Astrocyte (in vitro differentiated cells and primary cell): ENCODE results near the gene SLC45A3. TPM values are rescaled to one million over a fixed set of nuclear protein-coding genes. Genes with fewer than 3 reads are reported as not detected.

Experiments used
- DNase-seq: peaks from one replicate; pipeline ENCODE4 v3.0.0-alpha.2; 2010; ENCODE audit warnings: low read depth
- FAIRE-seq: peaks from 2 replicates; lab custom pipeline; 2011; peaks lifted over from hg19 to GRCh38; lab: Jason Lieb, UNC
- H2AFZ ChIP-seq: 2 replicates; pipeline ENCODE4 v1.6.0; 2012; ENCODE audit warnings: low read depth, low read length, inconsistent platforms
- H3K27ac ChIP-seq: 2 replicates; pipeline ENCODE4 v1.5.1; 2011; ENCODE audit warnings: low read depth, low read length, inconsistent platforms
- H3K27me3 ChIP-seq: 2 replicates; pipeline ENCODE4 v1.6.0; 2011; ENCODE audit warnings: low read length, inconsistent platforms; ENCODE audit not compliant: insufficient read depth
- H3K36me3 ChIP-seq: 2 replicates; pipeline ENCODE4 v1.5.1; 2011; ENCODE audit warnings: low read length, inconsistent platforms; ENCODE audit not compliant: insufficient read depth
- H3K4me1 ChIP-seq: 2 replicates; pipeline ENCODE4 v1.5.1; 2011; ENCODE audit warnings: low read length, inconsistent platforms; ENCODE audit not compliant: insufficient read depth
- H3K4me2 ChIP-seq: 2 replicates; pipeline ENCODE4 v1.6.0; 2012; ENCODE audit warnings: low read length, inconsistent platforms
- H3K4me3 ChIP-seq: 2 replicates; pipeline ENCODE4 v1.5.1; 2011; ENCODE audit warnings: low read depth, mild to moderate bottlenecking, low read length, inconsistent platforms; ENCODE audit not compliant: insufficient read depth
- H3K79me2 ChIP-seq: 2 replicates; pipeline ENCODE4 v1.6.0; 2012; ENCODE audit warnings: mild to moderate bottlenecking, low read length, inconsistent platforms; ENCODE audit not compliant: insufficient read depth
- H3K9ac ChIP-seq: 2 replicates; pipeline ENCODE4 v1.6.0; 2012; ENCODE audit warnings: mild to moderate bottlenecking, low read length, inconsistent platforms
- H3K9me3 ChIP-seq: 2 replicates; pipeline ENCODE4 v1.5.1; 2012; ENCODE audit warnings: low read depth, mild to moderate bottlenecking, low read length, inconsistent platforms; ENCODE audit not compliant: insufficient read depth
- H4K20me1 ChIP-seq: 2 replicates; pipeline ENCODE4 v1.6.0; 2012; ENCODE audit warnings: low read length, inconsistent platforms; ENCODE audit not compliant: insufficient read depth
- H3K27ac Mint-ChIP-seq: one replicate; pipeline ENCODE4 v1.8.0; 2021; ENCODE audit warnings: mild to moderate bottlenecking, mixed read lengths; ENCODE audit not compliant: unreplicated experiment
- H3K27me3 Mint-ChIP-seq: one replicate; pipeline ENCODE4 v1.8.0; 2021; ENCODE audit warnings: low read depth, mixed read lengths; ENCODE audit not compliant: unreplicated experiment
- H3K36me3 Mint-ChIP-seq: one replicate; pipeline ENCODE4 v1.8.0; 2021; ENCODE audit warnings: low read depth, mixed read lengths; ENCODE audit not compliant: unreplicated experiment
- H3K4me1 Mint-ChIP-seq: one replicate; pipeline ENCODE4 v1.8.0; 2021; ENCODE audit warnings: low read depth, mixed read lengths; ENCODE audit not compliant: unreplicated experiment
- H3K4me3 Mint-ChIP-seq: one replicate; pipeline ENCODE4 v1.8.0; 2021; ENCODE audit warnings: mild to moderate bottlenecking, moderate library complexity, mixed read lengths; ENCODE audit not compliant: unreplicated experiment
- H3K9me3 Mint-ChIP-seq: one replicate; pipeline ENCODE4 v1.8.0; 2021; ENCODE audit warnings: mild to moderate bottlenecking, mixed read lengths; ENCODE audit not compliant: unreplicated experiment
- CTCF ChIP-seq: IDR thresholded peaks from 2 replicates; pipeline ENCODE4 v1.5.1; 2011; ENCODE audit warnings: low read depth, mild to moderate bottlenecking, inconsistent platforms, low read length, moderate library complexity; ENCODE audit not compliant: insufficient read depth
- EZH2 ChIP-seq: IDR thresholded peaks from 2 replicates; pipeline ENCODE4 v1.6.1; 2012; ENCODE audit warnings: mild to moderate bottlenecking, low read length, inconsistent platforms; ENCODE audit not compliant: insufficient read depth
- total RNA-seq: library from RNA; stranded (reverse); gene quantifications from 2 replicates; pipeline ENCODE4 v1.2.1, GENCODE V29; 2021

SLC45A3 gene
- total RNA-seq, 1 donor from 2014 or later, result 7.1 TPM

GRCh38 chr1:205656236-205656635 lies 24.1 kb downstream of the SLC45A3 start:
- Histone ChIP-seq H3K36me3 (no peaks in the 10 kb centered on the region), H3K79me2 (no peaks in the 10 kb centered on the region), H3K27me3 (no peaks in the 10 kb centered on the region), H3K9ac (no peak overlapping the region), H3K4me3 (no peak overlapping the region), H3K4me1 (no peaks in the 10 kb centered on the region), H3K27ac (no peak overlapping the region), H3K4me2 (no peak overlapping the region), H3K9me3 (no peaks in the 10 kb centered on the region), H2AFZ (no peak overlapping the region), H4K20me1 (peaks cover 20% of the 10 kb centered on the region)
- Mint-ChIP-seq H3K9me3 (no peaks in the 10 kb centered on the region), H3K4me3 (no peak overlapping the region), H3K4me1 (peaks cover 2% of the 10 kb centered on the region), H3K27me3 (peaks cover 5% of the 10 kb centered on the region), H3K27ac (no peak overlapping the region), H3K36me3 (peaks cover 3% of the 10 kb centered on the region)
- DNase-seq (no peak), FAIRE-seq (no peak)
- no peak for TF ChIP-seq EZH2
- no peak for TF ChIP-seq CTCF

GRCh38 chr1:205652984-205653383 lies 27.3 kb downstream of the SLC45A3 start:
- Mint-ChIP-seq H3K4me3 (no peak overlapping the region), H3K27me3 (no peaks in the 10 kb centered on the region), H3K4me1 (no peaks in the 10 kb centered on the region), H3K9me3 (no peaks in the 10 kb centered on the region), H3K36me3 (no peaks in the 10 kb centered on the region), H3K27ac (no peak overlapping the region)
- H3K4me1 ChIP-seq, result no peaks in the 10 kb centered on the region
- H3K27ac ChIP-seq, result no peak overlapping the region
- no peak for TF ChIP-seq CTCF
- no peak overlapping the region for H3K4me2 ChIP-seq
- FAIRE-seq, result no peak
- H4K20me1 ChIP-seq, result peaks cover 3% of the 10 kb centered on the region
- no peak for DNase-seq
- H2AFZ ChIP-seq, result no peak overlapping the region
- H3K9me3 ChIP-seq, result no peaks in the 10 kb centered on the region
- H3K4me3 ChIP-seq, result no peak overlapping the region
- no peaks in the 10 kb centered on the region for H3K36me3 ChIP-seq
- H3K9ac ChIP-seq, result no peak overlapping the region
- no peaks in the 10 kb centered on the region for H3K27me3 ChIP-seq
- no peaks in the 10 kb centered on the region for H3K79me2 ChIP-seq

GRCh38 chr1:205650241-205650640 lies 30.1 kb downstream of the SLC45A3 start:
- Mint-ChIP-seq H3K27me3 (no peaks in the 10 kb centered on the region), H3K4me1 (no peaks in the 10 kb centered on the region), H3K36me3 (no peaks in the 10 kb centered on the region), H3K9me3 (no peaks in the 10 kb centered on the region), H3K4me3 (no peak overlapping the region), H3K27ac (no peak overlapping the region)
- Histone ChIP-seq H3K9ac (no peak overlapping the region), H3K27ac (no peak overlapping the region), H3K79me2 (no peaks in the 10 kb centered on the region), H3K27me3 (no peaks in the 10 kb centered on the region), H3K9me3 (no peaks in the 10 kb centered on the region), H2AFZ (no peak overlapping the region), H3K4me1 (no peaks in the 10 kb centered on the region), H3K36me3 (no peaks in the 10 kb centered on the region), H3K4me2 (no peak overlapping the region), H4K20me1 (no peaks in the 10 kb centered on the region), H3K4me3 (no peak overlapping the region)
- TF ChIP-seq EZH2, result no peak
- no peak for TF ChIP-seq CTCF
- DNase-seq (no peak), FAIRE-seq (no peak)
